ENCODE results near the gene OIP5. TPM values are rescaled to one million over a fixed set of nuclear protein-coding genes. Genes with fewer than 3 reads are reported as not detected.
A peak's percentile ranks its signal among the peaks of the same experiment; 100 is the strongest.
"Not testable (repeated sequence)": the region's sequence is repeated elsewhere in the genome, so short reads cannot be mapped to it uniquely, and the experiment has no call there.

Gene OIP5
- polyA plus RNA-seq, 3 donors = 8.3 to 10.8 (median 9.0) TPM

DNA sequence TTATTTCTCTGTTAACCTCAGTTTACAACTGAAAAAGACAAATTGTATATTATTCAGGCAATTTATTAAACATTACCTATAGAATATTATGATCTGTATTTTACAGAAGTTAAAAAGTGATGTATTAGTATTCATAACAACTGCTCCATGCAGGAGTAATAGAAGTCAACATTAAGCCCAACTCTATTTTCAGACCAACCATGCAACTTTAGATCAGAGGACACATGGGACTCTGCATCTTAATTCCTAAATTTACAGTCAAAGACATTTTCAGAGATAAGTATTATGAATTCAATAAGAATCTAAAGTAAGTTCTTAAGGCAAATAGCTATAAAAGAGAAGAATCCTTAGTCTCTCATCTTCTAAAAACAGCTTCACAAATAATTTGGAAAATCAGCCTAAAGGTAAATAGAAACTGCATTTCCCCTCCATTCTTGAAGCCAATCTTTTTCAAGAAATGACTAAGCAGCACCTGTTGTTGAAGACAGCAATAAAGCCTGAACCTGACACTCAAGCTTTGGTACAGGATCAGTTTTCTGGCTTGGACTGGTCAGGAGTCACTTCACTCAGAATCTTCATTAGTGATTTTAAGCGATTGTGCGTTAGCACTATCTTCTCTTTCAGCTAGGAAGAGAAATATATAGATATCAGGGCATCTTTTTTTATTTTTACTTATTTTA is 23.0 kb downstream of the OIP5 start:
- no peak for DNase-seq

DNA sequence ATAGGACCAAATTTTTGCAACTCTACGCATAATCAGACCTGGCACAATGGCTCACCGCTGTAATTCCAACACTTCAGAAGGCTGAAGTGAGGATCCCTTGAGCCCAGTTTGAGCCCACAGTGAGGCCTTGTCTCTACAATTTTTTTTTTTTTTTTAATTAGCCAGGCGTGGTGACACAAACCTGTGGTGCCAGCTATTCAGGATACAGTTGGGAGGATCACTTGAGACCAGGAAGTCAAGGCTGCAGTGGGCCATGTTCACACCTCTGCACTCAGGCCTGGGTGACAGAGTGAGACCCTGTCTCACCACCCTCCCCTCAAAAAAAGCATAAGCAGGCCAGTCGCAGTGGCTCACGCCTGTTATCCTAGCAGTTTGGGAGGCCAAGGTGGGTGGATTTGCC is 24.7 kb downstream of the OIP5 start:
- DNase-seq = no peak

DNA sequence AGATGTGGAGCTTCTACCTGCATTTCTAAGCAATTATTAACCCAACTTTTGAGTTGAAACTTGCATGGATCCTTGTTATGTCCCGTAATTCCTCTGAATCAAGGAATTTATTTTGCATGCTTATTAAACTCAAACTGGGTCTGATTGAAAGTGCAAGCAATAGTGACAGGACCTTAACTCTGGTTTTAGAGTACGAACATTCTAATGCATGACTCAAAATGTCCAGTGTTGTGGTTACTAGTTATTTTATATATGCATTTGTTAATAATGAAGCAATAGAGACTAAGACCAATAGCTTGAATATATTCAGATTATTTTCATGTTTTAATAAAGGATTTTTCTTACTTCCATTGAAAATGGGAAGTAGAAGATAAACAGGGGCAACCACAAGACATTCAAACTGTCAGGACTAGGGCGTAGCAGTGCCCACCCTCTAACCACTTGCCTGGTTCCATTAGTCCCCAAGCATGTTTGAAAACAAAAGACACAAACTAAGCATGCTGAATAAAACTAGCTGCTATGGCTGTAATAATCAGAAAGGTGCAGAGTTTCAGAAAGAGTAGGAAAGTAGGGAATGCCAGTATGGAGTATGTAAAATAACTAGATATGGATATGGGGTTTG is 28.1 kb downstream of the OIP5 start:
- DNase-seq = no peak

DNA sequence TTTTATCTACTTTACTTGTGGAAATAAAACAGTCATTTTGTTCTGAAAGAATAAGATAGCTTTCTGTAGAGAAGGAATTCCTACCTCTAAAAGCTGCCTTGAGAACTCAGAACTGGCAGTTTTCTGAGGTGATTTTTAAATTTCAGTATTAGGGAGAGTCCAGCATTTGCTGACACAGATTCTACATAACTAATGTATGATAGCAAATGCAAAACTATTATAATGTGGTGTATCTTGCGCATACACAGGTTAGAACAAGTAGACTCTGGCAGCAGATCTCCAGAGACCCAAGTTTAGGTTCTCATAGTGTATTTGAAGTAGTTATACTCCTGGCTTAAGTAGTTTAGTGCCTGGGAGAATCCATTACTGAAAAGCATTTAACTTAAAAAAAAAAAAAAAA is 30.8 kb downstream of the OIP5 start:
- no peak for DNase-seq

DNA sequence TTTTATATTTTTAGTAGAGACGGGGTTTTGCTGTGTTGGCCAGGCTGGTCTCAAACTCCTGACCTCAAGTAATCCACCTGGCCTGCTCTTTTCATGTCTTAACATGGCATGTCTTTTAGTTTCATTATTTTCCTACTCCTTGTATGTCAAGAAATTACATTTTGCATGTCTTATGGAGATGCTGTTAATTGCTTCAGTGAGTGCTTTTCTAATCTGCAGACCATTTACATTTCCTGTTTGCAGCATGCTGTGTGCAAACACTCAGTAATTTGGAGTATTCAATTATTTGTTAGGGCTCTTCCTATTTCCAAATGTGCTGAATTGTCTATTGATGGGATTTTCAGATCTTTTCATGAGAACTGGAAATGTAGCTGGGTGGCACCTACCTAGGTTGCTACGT is 31.3 kb downstream of the OIP5 start:
- not testable (repeated sequence) for DNase-seq

DNA sequence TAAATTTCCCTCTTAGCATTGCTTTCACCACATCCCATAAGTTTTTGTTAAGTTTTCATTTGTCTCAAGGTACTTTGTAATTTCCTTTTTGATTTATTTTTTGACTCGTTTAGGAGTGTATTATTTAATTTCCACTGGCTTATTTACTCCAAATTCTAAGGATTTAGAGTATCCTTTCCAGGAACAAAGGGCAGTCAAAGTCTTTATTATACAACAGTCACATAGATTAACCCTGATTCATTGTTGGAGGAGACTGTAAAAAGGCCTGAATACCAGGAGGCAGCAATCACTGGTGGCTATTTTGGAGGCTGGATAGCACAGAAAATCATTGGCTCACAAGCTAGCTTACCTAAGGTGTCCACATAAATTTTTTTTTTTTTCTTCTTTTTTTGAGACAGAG is 39.9 kb downstream of the OIP5 start:
- no peak for DNase-seq

DNA sequence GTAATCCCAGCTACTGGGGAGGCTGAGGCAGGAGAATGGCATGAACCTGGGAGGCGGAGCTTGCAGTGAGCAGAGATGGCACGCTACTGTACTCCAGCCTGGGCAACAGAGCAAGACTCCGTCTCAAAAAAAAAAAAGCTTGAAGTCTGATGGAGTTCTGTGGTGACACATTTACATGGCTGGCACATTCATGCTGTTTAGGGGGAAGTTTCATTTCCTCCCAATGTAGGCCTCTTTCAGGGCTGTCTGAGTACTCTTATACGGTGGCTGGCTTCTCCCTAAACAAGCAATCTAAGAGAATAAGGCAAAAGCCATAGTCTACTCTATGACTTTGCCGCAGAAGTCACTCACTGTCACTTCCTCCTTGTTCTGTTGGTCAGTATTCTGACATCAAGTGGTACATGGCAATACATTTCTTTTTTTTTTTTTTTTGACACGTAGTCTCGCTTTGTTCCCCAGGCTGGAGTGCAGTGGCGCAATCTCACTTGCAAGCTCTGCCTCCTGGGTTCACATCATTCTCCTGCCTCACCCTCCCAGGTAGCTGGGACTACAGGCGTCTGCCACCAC is 41.2 kb downstream of the OIP5 start:
- no peak for DNase-seq

DNA sequence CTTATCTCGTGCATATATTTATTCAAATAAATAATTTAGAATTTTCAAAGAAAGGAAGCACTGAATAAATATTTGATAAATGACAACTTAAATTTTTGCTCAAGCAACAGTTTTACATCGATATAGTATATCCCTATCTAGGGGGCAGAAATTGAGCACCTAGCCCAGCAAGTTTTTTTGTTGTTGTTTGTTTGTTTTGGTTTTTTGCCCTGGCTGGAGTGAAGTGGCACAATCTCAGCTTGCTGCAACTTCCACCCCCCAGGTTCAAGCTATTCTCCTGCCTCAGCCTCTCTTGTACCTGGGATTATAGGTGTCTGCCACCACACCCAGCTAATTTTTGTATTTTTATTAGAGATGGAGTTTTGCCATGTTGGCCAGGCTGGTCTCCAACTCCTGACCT is 42.4 kb downstream of the OIP5 start:
- DNase-seq = no peak

DNA sequence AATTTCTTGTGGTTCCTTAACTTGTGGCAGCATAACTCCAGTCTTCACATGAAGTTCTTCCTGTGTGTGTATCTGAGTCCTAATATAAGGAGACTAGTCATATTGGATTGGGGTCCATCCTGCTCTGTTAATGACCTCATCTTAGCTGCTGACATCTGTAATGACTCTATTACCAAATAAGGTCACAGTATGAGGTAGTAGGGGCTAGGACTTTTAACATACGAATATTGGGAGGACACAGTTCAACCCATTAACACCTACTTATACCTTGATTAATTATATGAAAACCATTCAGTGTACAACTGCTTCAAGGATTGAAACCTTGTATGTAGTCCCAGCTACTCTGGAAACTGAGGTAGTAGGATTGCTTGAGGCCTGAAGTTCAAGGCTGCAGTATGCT is 43.9 kb downstream of the OIP5 start:
- DNase-seq = no peak

DNA sequence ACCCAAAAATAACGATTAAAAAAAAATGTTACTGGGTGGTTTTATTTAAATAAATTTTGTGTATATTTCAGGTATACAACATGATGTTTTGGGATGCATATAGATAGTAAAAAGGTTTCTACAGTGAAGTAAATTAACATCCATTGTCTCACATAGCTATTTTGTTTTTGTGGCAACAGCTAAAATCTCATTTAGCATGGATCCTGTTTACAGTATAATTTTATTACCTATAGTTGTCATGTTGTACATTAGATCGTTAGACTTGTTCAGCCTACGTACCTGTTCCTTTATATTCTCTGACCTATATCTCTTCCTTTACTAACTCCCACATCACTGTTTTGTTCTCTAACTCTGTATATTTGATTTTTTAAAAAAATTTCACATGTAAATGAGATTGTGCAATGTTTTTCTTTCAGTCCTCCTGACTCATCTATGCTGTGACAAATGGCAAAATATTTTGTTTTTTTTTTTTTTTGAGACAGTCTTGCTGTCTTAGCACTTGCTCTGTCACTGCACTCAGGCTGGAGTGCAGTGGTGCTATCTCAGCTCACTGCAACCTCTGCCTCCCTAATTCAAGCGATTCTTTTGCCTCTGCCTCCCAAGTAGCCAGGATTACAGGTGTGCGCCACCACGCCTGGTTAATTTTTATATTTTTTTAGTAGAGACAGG is 45.6 kb downstream of the OIP5 start:
- no peak for DNase-seq

DNA sequence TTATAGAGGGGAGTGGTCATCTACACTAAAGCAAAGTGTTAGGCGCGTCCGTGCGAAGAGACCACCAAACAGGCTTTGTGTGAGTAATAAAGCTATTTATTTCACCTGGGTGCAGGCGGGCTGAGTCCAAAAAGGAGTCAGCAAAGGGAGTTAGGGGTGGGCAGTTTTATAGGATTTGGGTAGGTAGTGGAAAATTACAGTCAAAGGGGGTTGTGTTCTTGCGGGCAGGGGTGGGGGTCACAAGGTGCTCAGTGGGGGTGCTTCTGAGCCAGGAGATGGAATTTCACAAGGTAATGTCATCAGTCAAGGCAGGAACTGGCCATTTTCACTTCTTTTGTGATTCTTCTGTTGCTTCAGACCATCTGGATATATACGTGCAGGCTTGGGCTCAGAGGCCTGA is 47.1 kb downstream of the OIP5 start:
- DNase-seq = no peak

DNA sequence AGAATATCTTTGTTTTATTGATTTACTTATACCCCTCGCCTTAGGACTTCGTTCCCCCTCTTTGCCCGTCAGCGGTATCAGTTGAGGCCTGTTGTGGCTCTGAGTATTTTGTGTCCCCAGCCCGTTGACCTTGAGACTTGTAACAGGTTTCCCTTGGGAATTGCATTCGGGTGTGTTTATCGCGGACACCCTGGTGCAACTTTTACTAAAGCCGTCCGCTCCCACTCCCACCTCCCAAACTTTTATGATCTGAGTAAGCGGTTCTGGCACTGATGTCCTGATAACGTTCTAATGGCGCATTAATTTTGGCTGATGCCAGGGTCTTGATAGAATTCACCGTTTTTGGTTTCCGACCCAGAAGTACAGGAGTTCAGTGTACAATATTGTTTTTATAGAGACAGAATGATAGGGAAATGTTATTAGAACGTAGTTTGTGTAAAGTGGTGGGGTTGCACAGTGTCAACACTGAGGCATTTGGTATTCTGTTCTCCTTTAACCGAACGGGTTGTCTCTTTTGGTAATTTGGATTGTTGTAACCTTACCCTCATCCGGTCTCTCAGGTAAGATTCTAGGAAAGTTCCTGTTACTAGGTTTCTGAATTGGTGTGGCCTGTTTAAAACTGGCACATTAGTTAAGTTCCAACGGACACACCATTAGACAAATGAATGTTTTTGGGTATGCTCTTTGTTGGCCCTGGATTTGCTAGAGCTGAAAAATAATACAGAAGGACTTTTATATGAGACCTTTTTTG is 47.8 kb downstream of the OIP5 start:
- DNase-seq = no peak

DNA sequence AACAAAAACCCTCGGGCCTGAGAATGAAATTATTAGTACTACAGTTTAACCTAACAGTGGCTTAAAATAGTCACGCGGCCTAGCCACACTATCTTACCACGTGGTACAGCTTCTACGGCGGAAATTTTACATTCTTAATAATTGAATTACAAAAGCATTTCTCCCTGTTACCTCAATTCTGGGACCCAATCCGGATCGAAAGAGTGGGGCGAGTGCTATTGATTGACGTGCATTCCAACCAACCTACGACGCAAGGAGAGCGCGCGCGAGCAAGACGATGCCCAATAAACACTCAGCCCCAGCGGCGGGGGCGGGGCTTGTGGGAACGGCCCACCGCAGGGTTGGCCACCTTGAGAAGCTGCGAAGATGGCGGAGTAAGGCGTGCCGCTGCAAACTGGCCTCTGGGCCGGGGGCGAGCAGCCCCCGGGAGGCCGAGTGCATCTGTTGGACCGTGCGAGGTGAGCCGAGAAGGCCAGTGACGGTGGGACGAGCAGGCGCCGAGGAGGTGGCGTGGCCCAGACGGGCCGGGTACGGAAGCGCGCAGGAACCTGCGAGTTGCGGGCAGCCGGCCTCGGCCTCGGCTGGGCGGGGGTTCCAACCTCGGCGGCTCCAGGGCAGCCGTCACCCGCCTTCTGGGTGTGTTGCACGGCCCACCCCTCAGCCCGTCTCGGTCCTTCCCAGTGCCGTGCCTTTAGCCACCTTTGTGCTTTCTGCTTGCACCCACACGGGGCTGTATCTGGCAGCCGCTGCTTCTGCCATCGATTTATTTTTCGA is 48.6 kb downstream of the OIP5 start:
- DNase-seq = peak; percentile 99

DNA sequence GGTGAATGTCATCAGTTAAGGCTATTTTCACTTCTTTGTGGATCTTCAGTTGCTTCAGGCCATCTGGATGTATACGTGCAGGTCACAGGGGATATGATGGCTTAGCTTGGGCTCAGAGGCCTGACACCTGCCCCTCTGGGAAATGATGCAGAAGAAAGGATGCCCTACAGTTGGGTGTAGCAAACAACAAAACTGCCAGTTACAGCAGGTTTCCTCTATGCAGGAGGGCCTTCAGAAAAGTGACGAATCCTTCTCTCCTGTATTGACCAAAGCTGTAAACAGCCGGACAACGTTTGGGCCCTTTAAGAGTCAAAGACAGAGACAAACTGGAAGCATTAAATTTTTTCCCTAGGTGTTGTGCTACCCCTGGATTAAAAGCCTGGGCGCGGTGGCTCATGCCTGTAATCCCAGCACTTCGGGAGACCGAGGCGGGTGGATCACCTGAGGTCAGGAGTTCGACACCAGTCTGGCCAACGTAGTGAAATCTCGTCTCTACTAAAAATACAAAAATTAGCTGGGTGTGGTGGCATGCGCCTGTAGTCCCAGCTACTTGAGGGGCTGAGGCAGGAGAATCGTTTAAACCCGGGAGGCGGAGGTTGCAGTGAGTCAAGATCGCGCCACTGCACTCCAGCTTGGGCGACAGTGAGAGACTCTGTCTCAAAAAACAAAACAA is 49.3 kb downstream of the OIP5 start:
- DNase-seq = not testable (repeated sequence)

DNA sequence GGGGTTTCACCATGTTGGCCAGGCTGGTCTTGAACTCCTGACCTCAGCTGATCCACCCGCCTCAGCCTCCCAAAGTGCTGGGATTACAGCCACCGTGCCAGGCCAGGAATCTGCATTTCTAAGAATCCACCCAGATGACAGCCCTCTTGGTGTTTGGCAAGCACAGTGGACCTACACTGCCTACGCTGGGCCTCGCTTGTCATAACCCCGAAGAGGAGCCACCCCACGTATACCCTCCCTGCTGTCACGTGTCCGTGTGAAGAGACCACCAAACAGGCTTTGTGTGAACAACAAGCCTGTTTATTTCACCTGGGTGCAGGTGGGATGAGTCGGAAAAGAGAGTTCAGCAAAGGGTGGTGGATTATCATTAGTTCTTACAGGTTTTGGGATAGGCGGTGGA is 50.0 kb downstream of the OIP5 start:
- DNase-seq = not testable (repeated sequence)

DNA sequence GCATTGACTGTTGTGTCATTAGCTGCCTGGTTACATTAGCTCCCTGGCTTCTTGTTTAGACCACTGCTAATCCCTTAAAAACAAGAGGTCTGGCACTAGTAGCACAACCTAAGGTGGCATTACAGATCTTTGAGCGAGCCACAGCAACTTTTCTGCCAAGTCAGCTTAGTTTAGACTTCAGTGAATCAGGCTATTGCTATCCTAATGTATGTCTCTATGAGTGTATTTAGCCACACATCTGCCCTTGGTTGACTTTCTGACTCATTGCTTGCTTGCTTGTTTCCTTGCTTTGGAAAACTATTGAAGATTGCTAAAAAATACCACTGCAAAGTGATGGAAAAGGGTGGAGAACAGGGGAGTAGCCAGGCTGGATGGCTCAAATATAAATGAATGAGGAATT is 51.2 kb downstream of the OIP5 start:
- no peak for DNase-seq

DNA sequence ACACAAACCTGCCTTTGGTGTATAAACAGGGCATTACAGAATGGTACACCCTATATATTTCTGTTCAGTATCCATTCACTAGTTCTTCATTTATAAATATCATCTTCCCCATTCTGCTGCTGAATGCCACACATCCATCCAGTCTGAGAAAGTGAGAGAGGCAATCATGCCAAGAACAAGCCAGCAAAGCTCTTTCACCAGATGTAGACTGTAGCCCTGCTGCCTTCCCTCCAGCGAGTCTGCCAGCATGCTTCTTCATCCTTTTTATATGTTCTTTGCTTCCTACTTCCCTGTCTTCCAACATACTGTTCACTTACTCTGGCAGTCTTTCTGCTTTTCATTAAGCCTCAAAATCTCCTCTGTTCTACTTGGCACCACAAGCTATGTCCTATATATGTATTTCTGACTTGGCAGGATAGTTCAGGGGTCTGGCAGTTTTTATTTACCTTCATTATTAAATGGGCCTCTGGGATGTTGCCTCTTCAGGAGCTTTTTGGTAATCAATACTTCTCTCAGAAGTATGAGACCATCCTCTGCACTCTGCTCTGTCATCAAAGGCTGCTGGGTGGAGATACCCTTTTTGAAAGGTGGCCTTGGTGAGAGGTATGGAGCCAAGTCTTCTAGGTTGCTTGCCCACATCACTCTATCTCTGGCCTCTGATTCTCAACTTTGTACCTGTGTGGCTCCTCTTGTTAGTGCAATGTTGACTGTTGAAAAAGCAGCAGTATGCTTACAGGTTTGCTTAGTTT is 52.7 kb downstream of the OIP5 start:
- DNase-seq = no peak

DNA sequence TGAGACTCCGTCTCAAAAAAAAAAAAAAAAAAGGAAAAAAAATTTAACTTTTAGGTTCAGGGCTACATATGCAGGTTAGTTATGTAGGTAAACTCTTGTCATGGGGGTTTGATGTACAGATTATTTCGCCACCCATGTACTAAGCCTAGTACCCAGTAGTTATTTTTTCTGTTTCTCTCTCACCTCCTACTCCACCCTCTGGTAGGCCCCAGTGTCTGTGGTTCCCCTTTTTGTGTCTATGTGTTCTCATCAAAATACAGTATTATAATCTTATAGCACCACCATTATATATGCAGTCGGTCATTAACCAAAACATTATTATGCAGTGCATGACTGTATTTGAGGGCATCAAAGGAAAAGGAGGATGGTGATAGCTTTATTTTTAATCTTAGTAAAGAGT is 54.1 kb downstream of the OIP5 start:
- DNase-seq = no peak

DNA sequence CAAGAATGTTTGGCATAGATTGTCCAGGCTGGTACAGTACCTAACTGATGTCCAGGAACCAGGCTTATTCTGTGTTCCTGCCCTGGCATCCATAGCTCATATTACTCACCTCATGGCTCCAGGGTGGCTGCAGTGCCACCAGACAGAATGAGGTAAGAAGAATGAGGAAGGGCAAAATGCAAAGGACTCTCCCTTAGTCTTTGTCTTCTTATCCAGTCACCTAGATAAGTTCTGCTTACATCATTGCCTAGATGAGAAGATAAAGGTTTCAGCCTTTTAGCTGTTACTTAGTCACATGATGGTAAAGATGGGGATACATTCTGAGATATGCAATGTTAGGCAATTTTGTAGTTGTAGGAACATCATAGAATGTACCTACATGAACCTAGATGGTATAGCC is 55.6 kb downstream of the OIP5 start:
- no peak for DNase-seq

DNA sequence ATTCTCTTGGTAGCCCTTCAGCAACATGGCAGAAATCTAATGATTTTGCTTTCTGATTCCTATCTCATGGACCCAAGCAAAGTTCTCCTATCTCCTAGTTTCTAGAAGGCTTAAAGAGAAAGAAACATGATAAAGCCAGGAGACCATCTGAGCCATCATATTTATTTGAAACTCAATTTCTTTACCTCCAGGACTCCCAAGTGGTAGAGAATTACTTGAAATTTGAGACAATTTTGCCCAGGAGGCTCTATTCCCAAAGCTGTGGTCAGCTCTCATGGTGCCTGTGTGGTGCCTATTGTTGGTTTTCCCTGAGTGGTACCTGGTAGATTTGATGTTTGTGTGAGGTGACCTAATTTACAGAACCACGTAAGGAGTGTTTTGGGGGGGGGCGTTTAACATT is 62.5 kb downstream of the OIP5 start:
- DNase-seq = no peak

Measured in renal pelvis (tissue), 4 donors.